NCI-H2081 treated with DMSO at 0.1 percent for 48 hours (cell line): ENCODE data around the gene SPINK1.
"Not testable (repeated sequence)": the region's sequence is repeated elsewhere in the genome, so short reads cannot be mapped to it uniquely, and the experiment has no call there.

Experiments
- DNase-seq: peaks from one replicate; lab custom pipeline; 2025; lab: John Stamatoyannopoulos, UW

SPINK1 gene

GRCh38 chr5:147831465-147831864, at the start of gene SPINK1:
Gene SPINK1 (minus strand): TSS chr5:147831671. CDS start chr5:147831577, 94 bp downstream.
- DNase-seq: no peak

GRCh38 chr5:147880487-147880886, 49.0 kb upstream of the SPINK1 start:
- DNase-seq: no peak

GRCh38 chr5:147879784-147880183, 48.3 kb upstream of the SPINK1 start:
- DNase-seq: no peak

DNA sequence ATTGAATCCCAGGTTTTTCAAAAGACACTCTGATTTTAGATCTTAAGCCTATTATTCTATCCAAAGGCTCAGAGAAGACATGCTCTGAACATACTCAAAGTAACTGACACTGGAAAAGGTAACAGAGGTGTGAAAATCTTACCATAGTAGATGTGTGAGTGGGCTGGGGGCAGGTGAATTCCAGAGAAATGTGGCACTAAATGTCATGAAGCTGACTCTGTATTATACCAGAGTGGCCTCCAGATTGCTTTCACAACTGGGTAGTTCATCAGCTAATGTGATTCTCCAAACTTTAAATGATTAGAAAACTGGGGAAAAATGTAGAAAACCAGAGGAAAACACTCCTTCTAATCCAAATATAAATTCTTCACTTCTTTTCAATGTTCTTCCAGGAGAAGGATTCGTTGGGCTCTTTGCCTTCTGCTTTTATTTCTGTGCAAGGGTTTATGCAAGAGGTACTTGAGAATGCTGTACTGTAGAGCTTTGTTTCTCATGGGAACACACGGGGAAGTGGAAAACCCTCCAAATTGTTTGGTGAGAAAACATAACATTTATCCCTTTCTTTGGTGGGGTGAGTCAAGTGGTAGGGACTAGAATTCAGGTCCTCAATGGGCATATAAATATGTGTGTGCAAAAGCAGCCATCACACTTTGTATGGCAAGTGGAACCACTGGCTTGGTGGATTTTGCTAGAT, 46.7 kb upstream of the SPINK1 start, which contains the start of gene SCGB3A2:
Gene SCGB3A2 (plus strand): TSS at position 646 of the 694 bp plus-strand sequence. CDS start 93 bp downstream, outside the sequence.
- DNase-seq: no peak

- no peak for DNase-seq
Measured at GRCh38 chr5:147876626-147877025, 45.2 kb upstream of the SPINK1 start.

- DNase-seq: no peak
Measured at GRCh38 chr5:147876141-147876540, 44.7 kb upstream of the SPINK1 start.

GRCh38 chr5:147874910-147875367, 43.5 kb upstream of the SPINK1 start:
- no peak for DNase-seq

DNA sequence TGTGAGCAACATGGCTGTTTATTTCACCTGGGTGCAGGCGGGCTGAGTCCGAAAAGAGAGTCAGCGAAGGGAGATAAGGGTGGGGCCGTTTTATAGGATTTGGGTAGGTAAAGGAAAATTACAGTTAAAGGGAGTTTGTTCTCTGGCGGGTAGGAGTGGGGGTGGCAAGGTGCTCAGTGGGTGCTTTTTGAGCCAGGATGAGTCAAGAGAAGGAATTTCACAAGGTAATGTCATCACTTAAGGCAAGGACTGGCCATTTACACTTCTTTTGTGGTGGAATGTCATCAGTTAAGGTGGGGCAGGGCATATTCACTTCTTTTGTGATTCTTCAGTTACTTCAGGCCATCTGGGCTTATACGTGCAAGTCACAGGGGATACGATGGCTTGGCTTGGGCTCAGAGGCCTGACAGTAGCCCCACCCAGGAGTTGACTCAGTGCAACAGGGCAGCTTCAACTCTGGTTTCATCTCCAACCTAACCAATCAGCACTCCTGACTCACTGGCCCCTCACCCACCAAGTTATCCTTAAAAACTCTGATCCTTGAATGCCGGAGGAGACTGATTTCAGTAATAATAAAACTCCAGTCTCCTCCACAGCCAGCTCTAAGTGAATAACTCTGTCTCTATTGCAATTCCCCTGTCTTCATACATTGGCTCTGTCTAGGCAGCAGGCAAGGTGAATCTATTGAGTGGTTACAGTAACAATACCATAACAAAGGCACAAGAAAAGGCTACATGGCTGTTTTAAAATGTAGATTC, 42.8 kb upstream of the SPINK1 start:
- not testable (repeated sequence) for DNase-seq

GRCh38 chr5:147872744-147873435, 41.4 kb upstream of the SPINK1 start:
- DNase-seq: not testable (repeated sequence)

DNA sequence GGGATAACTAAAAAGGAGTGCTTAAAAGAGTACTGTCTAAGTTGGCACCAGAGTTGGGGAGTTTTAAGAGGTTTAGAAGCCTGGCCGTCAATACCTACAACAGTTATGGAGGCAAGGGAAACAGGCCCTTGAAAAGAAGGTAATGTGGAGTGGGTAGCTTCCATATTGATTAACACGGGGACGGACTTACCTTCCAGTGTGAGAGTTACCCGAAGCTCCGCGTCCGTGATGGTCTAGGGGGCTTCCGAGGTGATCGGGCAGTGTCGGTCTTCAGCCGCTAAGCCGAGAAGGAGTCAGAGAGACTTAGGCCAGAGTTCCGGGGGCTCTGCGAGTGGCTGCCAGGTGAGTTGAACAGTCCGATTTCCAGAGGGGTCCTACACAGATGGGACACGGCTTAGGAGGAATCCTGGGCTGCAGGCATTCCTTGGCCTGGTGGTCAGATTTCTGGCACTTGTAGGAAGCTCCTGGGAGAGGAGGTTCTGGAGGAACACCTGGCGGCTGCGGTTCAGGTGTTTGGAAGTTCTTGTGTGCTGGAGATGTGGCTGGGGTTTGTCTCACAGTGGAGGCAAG, 40.6 kb upstream of the SPINK1 start:
- not testable (repeated sequence) for DNase-seq

- not testable (repeated sequence) for DNase-seq
Measured at GRCh38 chr5:147869892-147870291, 38.4 kb upstream of the SPINK1 start.

GRCh38 chr5:147869112-147869511, 37.6 kb upstream of the SPINK1 start:
- no peak for DNase-seq

- DNase-seq: no peak
Measured at GRCh38 chr5:147863454-147864158, 32.1 kb upstream of the SPINK1 start.

GRCh38 chr5:147860641-147861025, 29.2 kb upstream of the SPINK1 start:
- no peak for DNase-seq

GRCh38 chr5:147859962-147860640, 28.6 kb upstream of the SPINK1 start:
- no peak for DNase-seq

GRCh38 chr5:147858565-147858964, 27.1 kb upstream of the SPINK1 start:
- no peak for DNase-seq

DNA sequence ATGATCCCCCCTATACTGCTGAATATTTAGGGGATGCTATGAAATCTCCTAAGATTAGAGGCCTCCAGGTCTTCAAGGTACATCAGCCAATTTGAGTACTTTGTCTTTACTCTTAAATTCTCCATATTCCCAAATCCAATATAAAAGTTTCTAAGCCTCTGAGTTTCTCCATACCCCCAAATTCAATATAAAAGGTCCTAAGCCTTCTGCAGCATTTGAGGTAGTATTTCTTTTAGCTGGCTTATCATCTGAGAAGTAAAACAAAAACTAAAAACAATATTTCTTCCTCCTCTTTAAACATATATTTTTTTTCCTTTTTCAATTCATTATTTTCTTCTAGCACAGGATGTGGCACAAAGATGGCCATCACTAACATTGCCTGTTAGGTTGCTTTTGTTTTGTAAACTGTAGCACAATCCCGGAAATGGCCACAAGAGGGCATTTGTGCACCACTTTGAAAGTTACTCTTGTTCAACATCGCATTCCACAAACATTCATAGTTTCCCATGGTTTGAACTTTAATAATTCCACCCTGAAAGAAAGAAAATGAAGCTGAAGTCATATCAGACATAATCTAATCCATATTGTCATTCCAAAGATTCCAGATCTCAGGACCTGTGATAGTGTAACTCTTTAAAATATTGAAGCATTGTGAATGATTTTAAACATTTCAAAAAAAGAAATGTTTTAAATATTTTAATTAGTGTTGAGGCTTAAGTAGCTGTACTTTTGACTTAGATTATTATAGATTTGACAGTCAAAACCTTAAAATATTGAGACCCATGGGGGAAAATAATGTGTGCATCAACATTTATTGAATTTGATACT, 26.0 kb upstream of the SPINK1 start:
- no peak for DNase-seq

- DNase-seq: no peak
Measured at GRCh38 chr5:147856801-147857200, 25.3 kb upstream of the SPINK1 start.

- no peak for DNase-seq
Measured at GRCh38 chr5:147855774-147856069, 24.3 kb upstream of the SPINK1 start.
